Esophagus squamous epithelium (tissue), 5 donors: ENCODE data around the gene NDC80. TPM values are rescaled to one million over a fixed set of nuclear protein-coding genes. Genes with fewer than 3 reads are reported as not detected.

Source experiments
- DNase-seq: peaks from one replicate; lab custom pipeline; 2025; lab: John Stamatoyannopoulos, UW
- H3K27ac ChIP-seq, 4 donors: fragments of 200-600 bp; sonication (generic); one replicate each; pipeline ENCODE4 v1.5.1; 2016 to 2019; ENCODE audit warnings: mild to moderate bottlenecking in 1 of 4
- H3K27me3 ChIP-seq, 4 donors: fragments of 200-600 bp; sonication (generic); 1 replicate in 3 of 4; 2 replicates in 1 of 4; pipeline versions ENCODE4 v1.5.1 to v1.6.0; 2017 to 2021; ENCODE audit warnings: antibody characterized with exemption in 1 of 4
- H3K36me3 ChIP-seq, 3 donors: fragments of 200-600 bp; sonication (generic); one replicate each; pipeline ENCODE4 v1.5.1; 2016 to 2019
- H3K4me1 ChIP-seq, 3 donors: fragments of 200-600 bp; sonication (generic); one replicate each; pipeline ENCODE4 v1.5.1; 2017 to 2019
- H3K4me3 ChIP-seq, 4 donors: fragments of 200-600 bp; sonication (generic); 1 replicate in 3 of 4; 2 replicates in 1 of 4; pipeline ENCODE4 v1.5.1; 2016 to 2019; ENCODE audit warnings: mild to moderate bottlenecking in 2 of 4, moderate library complexity in 1 of 4
- H3K9me3 ChIP-seq, 3 donors: fragments of 200-600 bp; sonication (generic); one replicate each; pipeline ENCODE4 v1.5.1; 2016 to 2019
- POLR2A ChIP-seq, 4 donors: fragments of 450-650 bp; IDR thresholded peaks; one replicate each; pipeline ENCODE4 v1.6.1; 2017; ENCODE audit warnings: antibody characterized with exemption in 4 of 4, mild to moderate bottlenecking in 4 of 4, moderate library complexity in 3 of 4
- WGBS, 2 donors: methylation state at CpG; one replicate each; pipeline ENCODE4 v1.1.5; 2018; 5-methylcytosine and 5-hydroxymethylcytosine counted together
- intact Hi-C: fragments of 100-400 bp; cut with DNase I; formaldehyde crosslinking; loops from one replicate; pipeline ENCODE4 v1.15.0; 2022
- total RNA-seq, 4 donors: library from RNA; depleted of rRNA; stranded (reverse); fragments of >200 nt; gene quantifications; one replicate each; pipeline ENCODE4 v1.1.0, GENCODE V29; 2016
- TF ChIP-seq, protein P1 (sequence below), 6 experiments: fragments of 450-650 bp in 4 of 6; fragments of 200-600 bp in 2 of 6; sonication (generic) in 2 of 6; IDR thresholded peaks; one replicate each; pipeline ENCODE4 v1.5.1; 2016 to 2019; ENCODE audit warnings: antibody characterized with exemption in 6 of 6, mild to moderate bottlenecking in 4 of 6, moderate library complexity in 4 of 6
- donor health status: DM: yes; HTN: yes; CAD: no.

Gene NDC80
- total RNA-seq, 4 donors from 2014 or later, result 2.9 to 13.8 (median 8.0) TPM

- DNase-seq, result no peak
- Histone ChIP-seq H3K36me3 (no peaks in the 10 kb centered on the region), H3K4me1 (peaks cover 0 to 10% (median 3%) of the 10 kb centered on the region in 3 donors), H3K9me3 (no peaks in the 10 kb centered on the region), H3K27ac (no peak overlapping the region), H3K27me3 (no peaks in the 10 kb centered on the region), H3K4me3 (no peak overlapping the region)
- 60 to 82% methylated on average over 1 of the region's 1 CpG for WGBS, 2 donors
- intact Hi-C loops, result no loop called here
- TF ChIP-seq, protein P1, sequence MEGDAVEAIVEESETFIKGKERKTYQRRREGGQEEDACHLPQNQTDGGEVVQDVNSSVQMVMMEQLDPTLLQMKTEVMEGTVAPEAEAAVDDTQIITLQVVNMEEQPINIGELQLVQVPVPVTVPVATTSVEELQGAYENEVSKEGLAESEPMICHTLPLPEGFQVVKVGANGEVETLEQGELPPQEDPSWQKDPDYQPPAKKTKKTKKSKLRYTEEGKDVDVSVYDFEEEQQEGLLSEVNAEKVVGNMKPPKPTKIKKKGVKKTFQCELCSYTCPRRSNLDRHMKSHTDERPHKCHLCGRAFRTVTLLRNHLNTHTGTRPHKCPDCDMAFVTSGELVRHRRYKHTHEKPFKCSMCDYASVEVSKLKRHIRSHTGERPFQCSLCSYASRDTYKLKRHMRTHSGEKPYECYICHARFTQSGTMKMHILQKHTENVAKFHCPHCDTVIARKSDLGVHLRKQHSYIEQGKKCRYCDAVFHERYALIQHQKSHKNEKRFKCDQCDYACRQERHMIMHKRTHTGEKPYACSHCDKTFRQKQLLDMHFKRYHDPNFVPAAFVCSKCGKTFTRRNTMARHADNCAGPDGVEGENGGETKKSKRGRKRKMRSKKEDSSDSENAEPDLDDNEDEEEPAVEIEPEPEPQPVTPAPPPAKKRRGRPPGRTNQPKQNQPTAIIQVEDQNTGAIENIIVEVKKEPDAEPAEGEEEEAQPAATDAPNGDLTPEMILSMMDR (IDR thresholded peaks at IDR 0.05), result no peak
- no peak for TF ChIP-seq POLR2A (IDR thresholded peaks at IDR 0.05)
Measured at GRCh38 chr18:2642771-2643170, 71.4 kb downstream of the NDC80 start.

DNA sequence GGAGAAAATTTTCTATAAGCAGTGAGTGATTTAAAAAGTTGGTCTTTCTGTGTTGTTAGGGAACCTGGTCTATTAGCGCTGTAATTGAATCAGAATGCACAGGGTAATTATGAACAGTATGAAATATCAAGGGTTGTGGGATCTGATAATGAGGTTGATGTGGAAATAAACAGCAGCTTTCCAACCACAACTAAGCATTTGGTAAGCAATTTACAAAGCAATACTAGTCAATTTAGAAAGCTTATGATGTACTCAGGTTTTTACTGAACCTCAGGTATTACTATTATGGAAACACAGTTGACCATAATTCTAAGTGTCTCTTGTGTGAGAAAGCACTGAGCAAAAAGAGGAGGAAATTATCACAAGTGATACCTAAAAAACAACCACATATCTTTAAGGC is 73.2 kb downstream of the NDC80 start:
- Histone ChIP-seq H3K4me3 (no peak overlapping the region), H3K27ac (no peak overlapping the region), H3K36me3 (no peaks in the 10 kb centered on the region), H3K4me1 (peaks cover 0 to 9% (median 3%) of the 10 kb centered on the region in 3 donors), H3K9me3 (no peaks in the 10 kb centered on the region), H3K27me3 (no peaks in the 10 kb centered on the region)
- no peak for DNase-seq
- intact Hi-C loops, result no loop called here
- 77 to 83% methylated on average over 1 of the region's 1 CpG for WGBS, 2 donors
- TF ChIP-seq POLR2A (IDR thresholded peaks at IDR 0.05), result no peak

GRCh38 chr18:2651981-2652380 is 80.6 kb downstream of the NDC80 start:
- Histone ChIP-seq H3K4me3 (no peak overlapping the region), H3K4me1 (peaks cover 0 to 13% (median 0%) of the 10 kb centered on the region in 3 donors), H3K36me3 (no peaks in the 10 kb centered on the region), H3K27me3 (no peaks in the 10 kb centered on the region), H3K9me3 (no peaks in the 10 kb centered on the region), H3K27ac (no peak overlapping the region)
- 82 to 91% methylated on average over 1 of the region's 1 CpG for WGBS, 2 donors
- DNase-seq, result no peak
- intact Hi-C loops, result no loop called here
- TF ChIP-seq, protein P1 (IDR thresholded peaks at IDR 0.05), result no peak
- no peak for TF ChIP-seq POLR2A (IDR thresholded peaks at IDR 0.05)

GRCh38 chr18:2653467-2653866 is 82.1 kb downstream of the NDC80 start:
- peaks cover 3 to 28% (median 11%) of the 10 kb centered on the region in 3 donors for H3K4me1 ChIP-seq
- H3K4me3 ChIP-seq, result no peak overlapping the region
- intact Hi-C loops, result no loop called here
- no peaks in the 10 kb centered on the region for H3K27me3 ChIP-seq
- no peak overlapping the region for H3K27ac ChIP-seq
- no peak for TF ChIP-seq POLR2A (IDR thresholded peaks at IDR 0.05)
- TF ChIP-seq, protein P1 (IDR thresholded peaks at IDR 0.05), result no peak
- DNase-seq, result no peak
- 76 to 79% methylated on average over 4 of the region's 4 CpGs for WGBS, 2 donors
- no peaks in the 10 kb centered on the region for H3K36me3 ChIP-seq
- H3K9me3 ChIP-seq, result no peaks in the 10 kb centered on the region

- TF ChIP-seq, protein P1 (IDR thresholded peaks at IDR 0.05), result no peak
- no peak for TF ChIP-seq POLR2A (IDR thresholded peaks at IDR 0.05)
- DNase-seq, result no peak
- 25 to 32% methylated on average over 13 of the region's 13 CpGs for WGBS, 2 donors
- peak overlapping the region; percentile 98 to 99 (median 98) for H3K27ac ChIP-seq
- H3K4me3 ChIP-seq, result peak overlapping the region; percentile 93 to 98 (median 96)
- H3K27me3 ChIP-seq, result no peaks in the 10 kb centered on the region
- intact Hi-C loops, result loop anchor here (2.0 kb wide), 1 partner anchor 84 kb away; the partner anchor contains the start of genes METTL4 and NDC80
- no peaks in the 10 kb centered on the region for H3K9me3 ChIP-seq
- no peaks in the 10 kb centered on the region for H3K36me3 ChIP-seq
- peaks cover 3 to 37% (median 17%) of the 10 kb centered on the region in 3 donors for H3K4me1 ChIP-seq
Measured at GRCh38 chr18:2654169-2654927, 83.0 kb downstream of the NDC80 start.
